T1000 (cell line): ENCODE measurements around the gene ABCA7.

Source experiments
- DNase-seq: peaks from one replicate; lab custom pipeline; 2025; ENCODE audit warnings: mixed read lengths; lab: John Stamatoyannopoulos, UW

The ABCA7 gene

DNA sequence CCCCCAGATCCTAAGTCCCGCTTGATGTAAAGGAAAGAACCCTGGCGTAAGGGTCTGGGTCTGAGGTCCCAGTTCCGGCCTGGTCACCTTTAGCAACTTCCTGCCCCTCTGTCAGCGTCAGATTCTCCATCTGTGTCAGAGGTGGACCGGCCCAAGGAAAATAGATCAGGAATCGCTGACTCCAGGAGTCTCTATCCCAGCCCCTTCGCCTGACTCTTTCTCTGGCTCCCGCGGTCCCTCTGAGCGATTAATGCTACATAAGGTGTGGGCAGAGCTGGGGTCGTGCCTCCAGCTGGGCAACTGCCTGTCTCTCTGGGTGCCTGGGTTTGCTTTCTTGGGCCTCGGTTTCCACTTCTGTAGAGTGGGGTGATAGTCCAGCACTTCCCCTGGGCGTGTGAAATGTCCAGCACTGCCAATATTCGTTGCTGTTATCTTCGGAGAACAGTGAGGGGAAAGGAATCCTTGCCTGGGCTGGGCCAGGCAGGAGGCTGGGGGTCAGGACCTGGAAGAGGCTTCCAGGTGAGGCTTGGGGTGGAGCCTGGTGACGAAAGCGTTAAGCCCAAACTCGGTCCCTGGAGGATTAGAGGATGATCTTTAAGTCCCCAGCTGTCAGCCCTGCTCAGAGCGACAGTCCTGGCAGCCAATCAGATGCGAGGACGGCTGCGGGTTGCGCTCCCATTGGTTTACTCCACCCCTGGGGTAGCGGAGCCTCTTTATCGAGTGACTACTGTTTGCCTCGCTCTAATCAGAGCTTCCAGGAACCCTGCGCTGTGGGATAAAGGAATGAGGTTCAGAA lies 767 bp downstream of the ABCA7 start:
- peak; percentile 88 for DNase-seq

DNA sequence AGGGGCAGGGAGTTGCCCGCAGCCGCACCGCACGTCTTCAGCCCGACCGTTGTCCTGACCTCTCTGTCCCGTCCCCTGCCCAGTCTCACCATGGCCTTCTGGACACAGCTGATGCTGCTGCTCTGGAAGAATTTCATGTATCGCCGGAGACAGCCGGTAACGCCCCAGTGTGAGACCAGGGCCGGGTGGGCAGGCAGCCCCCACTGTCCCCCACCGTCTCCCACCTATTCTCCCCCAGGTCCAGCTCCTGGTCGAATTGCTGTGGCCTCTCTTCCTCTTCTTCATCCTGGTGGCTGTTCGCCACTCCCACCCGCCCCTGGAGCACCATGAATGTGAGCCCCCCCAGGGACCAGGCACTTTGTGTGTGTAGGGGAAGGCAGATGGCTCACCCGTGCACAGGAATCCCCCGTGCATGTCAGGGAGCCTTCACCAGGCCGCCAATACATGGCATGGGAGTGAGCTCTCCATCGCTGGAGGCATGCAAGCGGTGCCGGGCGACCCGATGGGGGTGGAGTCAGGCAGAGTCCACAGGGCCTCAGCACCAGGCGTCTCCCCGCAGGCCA lies 1.4 kb downstream of the ABCA7 start:
- DNase-seq, result no peak

GRCh38 chr19:1041835-1042685 lies 2.2 kb downstream of the ABCA7 start:
- DNase-seq, result no peak

GRCh38 chr19:1042689-1043511 lies 3.0 kb downstream of the ABCA7 start:
- DNase-seq, result no peak

DNA sequence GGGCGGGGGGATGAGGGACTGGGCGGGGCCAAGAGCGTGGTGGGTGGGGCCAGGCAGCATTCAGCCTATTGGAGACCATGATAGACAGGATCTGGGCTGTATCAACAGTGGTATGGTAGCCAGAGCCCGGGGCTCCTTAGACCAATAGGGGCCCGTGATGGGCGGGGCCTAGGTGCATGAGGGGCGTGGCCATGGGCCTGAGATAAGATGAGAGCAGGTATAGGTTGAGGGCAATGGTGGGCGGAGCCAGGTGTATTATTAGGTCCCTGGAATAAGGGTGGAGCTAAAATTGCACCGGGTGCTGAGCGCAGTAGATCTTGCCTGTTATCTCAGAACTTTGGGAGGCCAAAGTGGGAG lies 5.3 kb downstream of the ABCA7 start:
- peak; percentile 66 for DNase-seq

GRCh38 chr19:1046117-1046626 lies 6.3 kb downstream of the ABCA7 start:
- DNase-seq, result no peak

DNA sequence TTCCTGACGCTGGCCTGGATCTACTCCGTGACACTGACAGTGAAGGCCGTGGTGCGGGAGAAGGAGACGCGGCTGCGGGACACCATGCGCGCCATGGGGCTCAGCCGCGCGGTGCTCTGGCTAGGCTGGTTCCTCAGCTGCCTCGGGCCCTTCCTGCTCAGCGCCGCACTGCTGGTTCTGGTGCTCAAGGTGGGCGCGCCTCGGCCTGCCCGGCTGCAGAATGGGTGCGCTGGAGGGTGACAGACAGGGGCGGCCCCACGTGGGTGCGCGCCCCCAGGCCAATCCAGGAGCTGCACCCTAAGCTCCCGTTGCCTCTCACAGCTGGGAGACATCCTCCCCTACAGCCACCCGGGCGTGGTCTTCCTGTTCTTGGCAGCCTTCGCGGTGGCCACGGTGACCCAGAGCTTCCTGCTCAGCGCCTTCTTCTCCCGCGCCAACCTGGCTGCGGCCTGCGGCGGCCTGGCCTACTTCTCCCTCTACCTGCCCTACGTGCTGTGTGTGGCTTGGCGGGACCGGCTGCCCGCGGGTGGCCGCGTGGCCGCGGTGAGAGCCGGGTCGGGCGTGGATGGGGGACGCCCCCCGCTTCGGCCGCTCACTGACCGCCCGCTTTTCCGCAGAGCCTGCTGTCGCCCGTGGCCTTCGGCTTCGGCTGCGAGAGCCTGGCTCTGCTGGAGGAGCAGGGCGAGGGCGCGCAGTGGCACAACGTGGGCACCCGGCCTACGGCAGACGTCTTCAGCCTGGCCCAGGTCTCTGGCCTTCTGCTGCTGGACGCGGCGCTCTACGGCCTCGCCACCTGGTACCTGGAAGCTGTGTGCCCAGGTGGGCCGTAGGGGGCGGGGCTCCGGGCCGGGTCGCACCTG lies 7.2 kb downstream of the ABCA7 start:
- DNase-seq, result no peak

GRCh38 chr19:1047696-1048147 lies 7.8 kb downstream of the ABCA7 start:
- no peak for DNase-seq

DNA sequence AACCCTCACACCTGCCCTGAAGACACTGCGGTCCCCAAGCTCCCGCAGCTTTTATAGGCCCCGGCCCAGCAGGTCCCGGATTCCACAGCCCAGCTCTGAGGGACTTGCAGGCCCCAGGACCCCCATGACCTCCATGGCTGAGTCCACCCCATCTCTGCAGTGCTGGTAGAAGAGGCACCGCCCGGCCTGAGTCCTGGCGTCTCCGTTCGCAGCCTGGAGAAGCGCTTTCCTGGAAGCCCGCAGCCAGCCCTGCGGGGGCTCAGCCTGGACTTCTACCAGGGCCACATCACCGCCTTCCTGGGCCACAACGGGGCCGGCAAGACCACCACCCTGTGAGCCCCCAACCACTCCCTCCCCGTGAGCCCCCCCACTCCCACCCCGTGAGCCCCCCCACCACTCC lies 9.2 kb downstream of the ABCA7 start:
- no peak for DNase-seq

DNA sequence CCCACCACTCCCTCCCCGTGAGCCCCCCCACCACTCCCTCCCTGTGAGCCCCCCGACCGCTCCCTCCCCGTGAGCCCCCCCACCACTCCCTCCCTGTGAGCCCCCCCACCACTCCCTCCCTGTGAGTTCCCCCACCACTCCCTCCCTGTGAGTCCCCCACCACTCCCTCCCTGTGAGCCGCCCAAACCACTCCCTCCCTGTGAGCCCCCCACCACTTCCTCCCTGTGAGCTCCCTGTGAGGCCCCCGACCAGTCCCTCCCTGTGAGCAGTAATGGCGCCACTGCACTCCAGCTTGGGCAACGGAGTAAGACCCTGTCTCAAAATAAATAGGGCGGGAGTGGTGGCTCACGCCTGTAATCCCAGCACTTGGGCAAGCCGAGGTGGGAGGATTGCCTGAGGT lies 9.9 kb downstream of the ABCA7 start:
- DNase-seq, result no peak

GRCh38 chr19:1050989-1051788 lies 11.3 kb downstream of the ABCA7 start:
- DNase-seq, result no peak

- no peak for DNase-seq
These were observed 11.9 kb downstream of the ABCA7 start for GRCh38 chr19:1051791-1052190.

- DNase-seq, result no peak
These were observed 12.6 kb downstream of the ABCA7 start for GRCh38 chr19:1052349-1052975.

GRCh38 chr19:1053176-1054101 lies 13.5 kb downstream of the ABCA7 start:
- DNase-seq, result no peak

DNA sequence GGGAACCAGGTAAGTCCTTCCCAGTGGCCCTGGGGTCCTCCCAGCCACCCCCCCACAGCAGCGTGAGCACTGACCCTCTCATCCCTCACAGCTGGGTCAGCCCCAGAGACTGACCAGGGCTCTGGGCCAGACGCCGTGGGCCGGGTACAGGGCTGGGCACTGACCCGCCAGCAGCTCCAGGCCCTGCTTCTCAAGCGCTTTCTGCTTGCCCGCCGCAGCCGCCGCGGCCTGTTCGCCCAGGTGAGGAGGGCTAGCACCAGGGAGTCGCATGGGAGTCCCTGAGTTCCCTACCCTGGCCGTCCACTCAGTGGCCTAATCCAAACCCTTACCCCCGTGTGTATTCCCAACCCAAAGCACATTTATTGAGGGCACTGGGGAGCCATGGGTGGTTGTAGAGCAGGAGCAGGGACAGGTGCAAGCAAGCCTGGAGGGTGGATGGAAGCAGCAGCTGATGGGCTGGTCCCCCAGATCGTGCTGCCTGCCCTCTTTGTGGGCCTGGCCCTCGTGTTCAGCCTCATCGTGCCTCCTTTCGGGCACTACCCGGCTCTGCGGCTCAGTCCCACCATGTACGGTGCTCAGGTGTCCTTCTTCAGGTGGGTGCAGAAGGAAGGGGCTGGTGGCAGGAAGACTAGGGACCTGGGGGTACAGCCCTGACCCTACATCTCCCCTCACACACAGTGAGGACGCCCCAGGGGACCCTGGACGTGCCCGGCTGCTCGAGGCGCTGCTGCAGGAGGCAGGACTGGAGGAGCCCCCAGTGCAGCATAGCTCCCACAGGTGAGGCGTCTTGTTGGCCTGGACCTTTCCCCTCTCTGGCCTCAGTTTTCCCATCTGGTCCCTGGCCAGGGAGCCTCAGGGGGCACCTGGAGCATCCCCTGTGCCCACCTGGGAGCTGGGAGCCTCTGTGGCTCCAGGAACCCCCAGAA lies 14.5 kb downstream of the ABCA7 start:
- no peak for DNase-seq

DNA sequence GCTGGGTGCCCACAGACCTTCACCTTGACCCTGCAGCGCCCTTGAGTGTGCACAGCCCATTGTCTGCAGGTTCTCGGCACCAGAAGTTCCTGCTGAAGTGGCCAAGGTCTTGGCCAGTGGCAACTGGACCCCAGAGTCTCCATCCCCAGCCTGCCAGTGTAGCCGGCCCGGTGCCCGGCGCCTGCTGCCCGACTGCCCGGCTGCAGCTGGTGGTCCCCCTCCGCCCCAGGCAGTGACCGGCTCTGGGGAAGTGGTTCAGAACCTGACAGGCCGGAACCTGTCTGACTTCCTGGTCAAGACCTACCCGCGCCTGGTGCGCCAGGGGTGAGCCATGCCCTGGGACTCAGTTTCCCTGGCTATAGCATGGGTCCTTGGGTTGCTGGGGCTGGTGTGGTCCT lies 15.1 kb downstream of the ABCA7 start:
- no peak for DNase-seq

GRCh38 chr19:1055886-1056620 lies 16.1 kb downstream of the ABCA7 start:
- DNase-seq, result no peak
